Stimulated activated memory B cell treated with anti-CD40 and anti-IgM and Interleukin-4, amounts not matched to agents 10 μg/mL and 1 μg/mL and 100 μg/mL, for 72 hours (primary cell): ENCODE data around the gene RPS15.
A peak's percentile ranks its signal among the peaks of the same experiment; 100 is the strongest.

Experiments
- ATAC-seq: fragments of 150-1000 bp; cut with Tn5 transposase; 2 replicates; pipeline ENCODE4 v1.10.0; 2021
- H3K27ac Mint-ChIP-seq: one replicate; pipeline ENCODE4 v1.8.0; 2022; ENCODE audit warnings: mild to moderate bottlenecking, mixed read lengths
- H3K27me3 Mint-ChIP-seq: one replicate; pipeline ENCODE4 v1.8.0; 2022; ENCODE audit warnings: mixed read lengths
- H3K36me3 Mint-ChIP-seq: one replicate; pipeline ENCODE4 v1.8.0; 2022; ENCODE audit warnings: mixed read lengths
- H3K4me1 Mint-ChIP-seq: one replicate; pipeline ENCODE4 v1.8.0; 2022; ENCODE audit warnings: mixed read lengths
- H3K4me3 Mint-ChIP-seq: one replicate; pipeline ENCODE4 v1.8.0; 2022; ENCODE audit warnings: mild to moderate bottlenecking, moderate library complexity, mixed read lengths
- H3K9me3 Mint-ChIP-seq: one replicate; pipeline ENCODE4 v1.8.0; 2022; ENCODE audit warnings: mixed read lengths

Gene RPS15

GRCh38 chr19:1438035-1438932, at the start of gene RPS15:
TSS of gene RPS15 (plus strand) at chr19:1438396. CDS start at chr19:1438426, 30 bp downstream.
- Mint-ChIP-seq H3K27ac (peak within 1 kb of the TSS; percentile 97), H3K4me3 (peak within 1 kb of the TSS; percentile 98), H3K9me3 (no peaks in the 10 kb centered on the region), H3K27me3 (no peaks in the 10 kb centered on the region), H3K36me3 (peaks cover 48% of the 10 kb centered on the region), H3K4me1 (peaks cover 38% of the 10 kb centered on the region)
- peak; percentile 93 for ATAC-seq

- no peak overlapping the region for H3K27ac Mint-ChIP-seq
- H3K4me1 Mint-ChIP-seq = peaks cover 30% of the 10 kb centered on the region
- no peak for ATAC-seq
- no peak overlapping the region for H3K4me3 Mint-ChIP-seq
- H3K27me3 Mint-ChIP-seq = no peaks in the 10 kb centered on the region
- peaks cover 49% of the 10 kb centered on the region for H3K36me3 Mint-ChIP-seq
- H3K9me3 Mint-ChIP-seq = no peaks in the 10 kb centered on the region
These were observed 49.6 kb upstream of the RPS15 start for GRCh38 chr19:1388637-1389026.

GRCh38 chr19:1389033-1389940, 48.9 kb upstream of the RPS15 start:
- peaks cover 51% of the 10 kb centered on the region for H3K36me3 Mint-ChIP-seq
- ATAC-seq = no peak
- H3K4me1 Mint-ChIP-seq = peaks cover 26% of the 10 kb centered on the region
- H3K27ac Mint-ChIP-seq = no peak overlapping the region
- no peaks in the 10 kb centered on the region for H3K27me3 Mint-ChIP-seq
- no peaks in the 10 kb centered on the region for H3K9me3 Mint-ChIP-seq
- no peak overlapping the region for H3K4me3 Mint-ChIP-seq

GRCh38 chr19:1390890-1391423, 47.2 kb upstream of the RPS15 start:
- no peak overlapping the region for H3K27ac Mint-ChIP-seq
- H3K4me3 Mint-ChIP-seq = no peak overlapping the region
- H3K9me3 Mint-ChIP-seq = no peaks in the 10 kb centered on the region
- H3K4me1 Mint-ChIP-seq = peaks cover 15% of the 10 kb centered on the region
- peaks cover 56% of the 10 kb centered on the region for H3K36me3 Mint-ChIP-seq
- ATAC-seq = no peak
- H3K27me3 Mint-ChIP-seq = no peaks in the 10 kb centered on the region

GRCh38 chr19:1392407-1392806, 45.8 kb upstream of the RPS15 start:
- H3K4me1 Mint-ChIP-seq = peaks cover 4% of the 10 kb centered on the region
- H3K27ac Mint-ChIP-seq = no peak overlapping the region
- H3K36me3 Mint-ChIP-seq = peaks cover 50% of the 10 kb centered on the region
- no peaks in the 10 kb centered on the region for H3K27me3 Mint-ChIP-seq
- no peaks in the 10 kb centered on the region for H3K9me3 Mint-ChIP-seq
- ATAC-seq = no peak
- H3K4me3 Mint-ChIP-seq = no peak overlapping the region

GRCh38 chr19:1392939-1393530, 45.2 kb upstream of the RPS15 start:
- Mint-ChIP-seq H3K27ac (no peak overlapping the region), H3K4me1 (peaks cover 4% of the 10 kb centered on the region), H3K27me3 (no peaks in the 10 kb centered on the region), H3K36me3 (peaks cover 49% of the 10 kb centered on the region), H3K4me3 (no peak overlapping the region), H3K9me3 (no peaks in the 10 kb centered on the region)
- no peak for ATAC-seq

- ATAC-seq = no peak
- Mint-ChIP-seq H3K4me1 (peaks cover 4% of the 10 kb centered on the region), H3K9me3 (no peaks in the 10 kb centered on the region), H3K4me3 (no peak overlapping the region), H3K27ac (no peak overlapping the region), H3K27me3 (no peaks in the 10 kb centered on the region), H3K36me3 (peaks cover 44% of the 10 kb centered on the region)
These were observed 44.4 kb upstream of the RPS15 start for GRCh38 chr19:1393841-1394240.

- Mint-ChIP-seq H3K36me3 (peaks cover 38% of the 10 kb centered on the region), H3K4me3 (no peak overlapping the region), H3K9me3 (no peaks in the 10 kb centered on the region), H3K27me3 (no peaks in the 10 kb centered on the region), H3K4me1 (peaks cover 4% of the 10 kb centered on the region), H3K27ac (no peak overlapping the region)
- peak; percentile 50 for ATAC-seq
These were observed 43.7 kb upstream of the RPS15 start for GRCh38 chr19:1394252-1395193.

- no peak for ATAC-seq
- Mint-ChIP-seq H3K36me3 (peaks cover 29% of the 10 kb centered on the region), H3K4me3 (no peak overlapping the region), H3K27ac (no peak overlapping the region), H3K4me1 (peaks cover 4% of the 10 kb centered on the region), H3K9me3 (no peaks in the 10 kb centered on the region), H3K27me3 (no peaks in the 10 kb centered on the region)
These were observed 42.8 kb upstream of the RPS15 start for GRCh38 chr19:1395194-1396018.

GRCh38 chr19:1396019-1396767, 42.0 kb upstream of the RPS15 start:
- H3K27ac Mint-ChIP-seq = no peak overlapping the region

GRCh38 chr19:1396768-1397679, 41.2 kb upstream of the RPS15 start:
- Mint-ChIP-seq H3K9me3 (no peaks in the 10 kb centered on the region), H3K36me3 (peaks cover 18% of the 10 kb centered on the region), H3K27me3 (no peaks in the 10 kb centered on the region), H3K27ac (no peak overlapping the region), H3K4me3 (no peak overlapping the region), H3K4me1 (peaks cover 4% of the 10 kb centered on the region)
- no peak for ATAC-seq

More at GRCh38 chr19:1396019-1396767, 42.0 kb upstream of the RPS15 start:
- H3K4me3 Mint-ChIP-seq = no peak overlapping the region
- H3K4me1 Mint-ChIP-seq = peaks cover 4% of the 10 kb centered on the region
- no peaks in the 10 kb centered on the region for H3K9me3 Mint-ChIP-seq
- no peak for ATAC-seq
- H3K36me3 Mint-ChIP-seq = peaks cover 21% of the 10 kb centered on the region
- H3K27me3 Mint-ChIP-seq = no peaks in the 10 kb centered on the region

- Mint-ChIP-seq H3K4me3 (no peak overlapping the region), H3K9me3 (no peaks in the 10 kb centered on the region), H3K36me3 (peaks cover 12% of the 10 kb centered on the region), H3K27ac (no peak overlapping the region), H3K4me1 (peaks cover 11% of the 10 kb centered on the region), H3K27me3 (peaks cover 6% of the 10 kb centered on the region)
- no peak for ATAC-seq
These were observed 40.4 kb upstream of the RPS15 start for GRCh38 chr19:1397838-1398237.
